ENCODE measurements around the gene TXNDC12.

TXNDC12 gene

GRCh38 chr1:51997974-51998382 lies 57.0 kb downstream of the TXNDC12 start:
- no peaks in the 10 kb centered on the region for H3K9me3 ChIP-seq (ENCODE audit: control insufficient read depth, insufficient read depth, low read depth, low read length)
- ChIA-PET POLR2A (no interaction called here), CTCF (interaction anchor here (0.8 to 6.5 kb wide), 4 partner anchors 22 to 99 kb away, joined by 3 to 70 read pairs (median 4); no protein-coding TSS in a partner anchor)
- H3K4me1 ChIP-seq (ENCODE audit: control insufficient read depth, insufficient read depth, low read length): no peaks in the 10 kb centered on the region
- H3K36me3 ChIP-seq (ENCODE audit: control insufficient read depth in 2 of 2, insufficient read depth in 1 of 2, low read length in 2 of 2): no peaks in the 10 kb centered on the region
- no peak overlapping the region for H3K27ac ChIP-seq (ENCODE audit: extremely low read depth, low read depth, low read length)
- H3K4me3 ChIP-seq (ENCODE audit: low read depth, low read length): no peak overlapping the region
- TF ChIP-seq ZSCAN18 (tag by site-specific recombination; IDR thresholded peaks at IDR 0.05): no peak
- no peak for TF ChIP-seq ZFP41 (tag by site-specific recombination; IDR thresholded peaks at IDR 0.05; ENCODE audit: borderline replicate concordance)
- no peak for TF ChIP-seq ZNF791 (tag by site-specific recombination; IDR thresholded peaks at IDR 0.05)
- no peak for TF ChIP-seq ZNF280C (tag by site-specific recombination; IDR thresholded peaks at IDR 0.05)
- TF ChIP-seq ZNF623 (tag by site-specific recombination; IDR thresholded peaks at IDR 0.05): no peak
- TF ChIP-seq ZNF529 (tag by site-specific recombination; IDR thresholded peaks at IDR 0.05; ENCODE audit: insufficient replicate concordance): no peak
- no peak for TF ChIP-seq ZNF510 (tag by site-specific recombination; IDR thresholded peaks at IDR 0.05; ENCODE audit: insufficient replicate concordance)
- TF ChIP-seq ZNF335 (tag by site-specific recombination; conservative IDR thresholded peaks at IDR 0.05): no peak
- TF ChIP-seq ZNF585B (tag by site-specific recombination; IDR thresholded peaks at IDR 0.05): no peak
- no peak for TF ChIP-seq ZNF26 (tag by site-specific recombination; IDR thresholded peaks at IDR 0.05)
- TF ChIP-seq, protein P1, sequence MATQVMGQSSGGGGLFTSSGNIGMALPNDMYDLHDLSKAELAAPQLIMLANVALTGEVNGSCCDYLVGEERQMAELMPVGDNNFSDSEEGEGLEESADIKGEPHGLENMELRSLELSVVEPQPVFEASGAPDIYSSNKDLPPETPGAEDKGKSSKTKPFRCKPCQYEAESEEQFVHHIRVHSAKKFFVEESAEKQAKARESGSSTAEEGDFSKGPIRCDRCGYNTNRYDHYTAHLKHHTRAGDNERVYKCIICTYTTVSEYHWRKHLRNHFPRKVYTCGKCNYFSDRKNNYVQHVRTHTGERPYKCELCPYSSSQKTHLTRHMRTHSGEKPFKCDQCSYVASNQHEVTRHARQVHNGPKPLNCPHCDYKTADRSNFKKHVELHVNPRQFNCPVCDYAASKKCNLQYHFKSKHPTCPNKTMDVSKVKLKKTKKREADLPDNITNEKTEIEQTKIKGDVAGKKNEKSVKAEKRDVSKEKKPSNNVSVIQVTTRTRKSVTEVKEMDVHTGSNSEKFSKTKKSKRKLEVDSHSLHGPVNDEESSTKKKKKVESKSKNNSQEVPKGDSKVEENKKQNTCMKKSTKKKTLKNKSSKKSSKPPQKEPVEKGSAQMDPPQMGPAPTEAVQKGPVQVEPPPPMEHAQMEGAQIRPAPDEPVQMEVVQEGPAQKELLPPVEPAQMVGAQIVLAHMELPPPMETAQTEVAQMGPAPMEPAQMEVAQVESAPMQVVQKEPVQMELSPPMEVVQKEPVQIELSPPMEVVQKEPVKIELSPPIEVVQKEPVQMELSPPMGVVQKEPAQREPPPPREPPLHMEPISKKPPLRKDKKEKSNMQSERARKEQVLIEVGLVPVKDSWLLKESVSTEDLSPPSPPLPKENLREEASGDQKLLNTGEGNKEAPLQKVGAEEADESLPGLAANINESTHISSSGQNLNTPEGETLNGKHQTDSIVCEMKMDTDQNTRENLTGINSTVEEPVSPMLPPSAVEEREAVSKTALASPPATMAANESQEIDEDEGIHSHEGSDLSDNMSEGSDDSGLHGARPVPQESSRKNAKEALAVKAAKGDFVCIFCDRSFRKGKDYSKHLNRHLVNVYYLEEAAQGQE (tag by site-specific recombination; IDR thresholded peaks at IDR 0.05): no peak
- TF ChIP-seq ZNF76 (tag by site-specific recombination; IDR thresholded peaks at IDR 0.05; ENCODE audit: borderline replicate concordance, low read depth): no peak
- TF ChIP-seq ZNF292 (tag by site-specific recombination; IDR thresholded peaks at IDR 0.05; ENCODE audit: borderline replicate concordance, low read depth): no peak
- no peak for TF ChIP-seq ZNF433 (tag by site-specific recombination; IDR thresholded peaks at IDR 0.05; ENCODE audit: low read depth)
- no peak for TF ChIP-seq ZNF747 (tag by site-specific recombination; IDR thresholded peaks at IDR 0.05)
- no peak for TF ChIP-seq OSR2 (tag by site-specific recombination; IDR thresholded peaks at IDR 0.05)
- no peak for TF ChIP-seq ZNF600 (tag by site-specific recombination; IDR thresholded peaks at IDR 0.05)
- no peak for TF ChIP-seq ZNF610 (tag by site-specific recombination; IDR thresholded peaks at IDR 0.05; ENCODE audit: borderline replicate concordance)
